ENCODE data around the gene SIDT2. TPM values are rescaled to one million over a fixed set of nuclear protein-coding genes. Genes with fewer than 3 reads are reported as not detected.
"Not testable (repeated sequence)": the region's sequence is repeated elsewhere in the genome, so short reads cannot be mapped to it uniquely, and the experiment has no call there.

Gene SIDT2
- 190 TPM for total RNA-seq
- long read RNA-seq, full-length matches to known transcripts: 5 of 147 reads
- long read RNA-seq, partial matches to known transcripts: 67 of 147 reads
- long read RNA-seq, other reads (novel, unspliced or antisense): 75 of 147 reads

DNA sequence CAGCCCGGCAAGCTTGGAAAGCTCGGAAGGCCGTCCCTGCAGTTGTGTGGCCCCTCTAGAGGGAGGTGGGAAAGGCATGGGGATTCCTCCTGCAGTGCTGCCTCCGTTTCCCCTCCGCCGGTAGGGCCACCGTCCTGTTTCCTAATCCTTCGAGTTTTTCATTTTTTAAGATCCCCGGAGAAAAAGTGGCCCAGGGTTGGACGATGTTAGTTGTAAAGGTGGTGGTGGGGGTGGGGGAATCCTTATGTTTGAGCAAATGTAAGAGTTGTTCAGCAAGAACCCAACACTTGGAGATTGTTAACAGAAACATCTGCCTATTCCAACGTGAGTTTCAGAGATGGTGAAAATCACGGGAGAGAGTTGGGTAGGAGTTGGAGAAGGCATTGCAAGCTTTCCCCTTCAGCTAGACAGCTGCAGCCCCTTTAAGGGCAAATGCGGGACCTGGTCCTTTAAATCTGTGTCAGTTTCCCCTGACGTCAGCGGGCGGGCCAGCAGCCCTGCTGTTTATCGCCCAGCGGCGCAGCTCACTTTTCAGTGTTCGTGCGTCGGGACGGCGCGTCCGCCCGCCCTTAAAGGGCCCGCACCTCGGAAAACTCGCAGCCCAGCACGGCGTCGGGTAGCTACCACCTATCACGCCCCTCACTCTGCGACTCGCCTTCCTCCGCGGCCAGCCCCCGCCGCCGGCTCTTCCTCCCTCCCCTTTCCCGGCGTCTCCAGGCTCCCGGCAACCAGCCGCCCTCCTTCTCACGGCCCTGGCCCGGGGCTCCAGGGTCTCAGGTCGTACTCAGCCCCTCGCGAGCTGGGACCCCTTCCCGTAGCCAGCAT lies at the start of gene SIDT2:
Gene SIDT2, plus strand, starts transcription at position 534 of the 825 bp plus-strand sequence. CDS start 521 bp downstream, outside the sequence.
- ATAC-seq: peak; percentile 96 to 97
- intact Hi-C loops (cut with DNase I): no loop called here
- TF ChIP-seq, protein P1, sequence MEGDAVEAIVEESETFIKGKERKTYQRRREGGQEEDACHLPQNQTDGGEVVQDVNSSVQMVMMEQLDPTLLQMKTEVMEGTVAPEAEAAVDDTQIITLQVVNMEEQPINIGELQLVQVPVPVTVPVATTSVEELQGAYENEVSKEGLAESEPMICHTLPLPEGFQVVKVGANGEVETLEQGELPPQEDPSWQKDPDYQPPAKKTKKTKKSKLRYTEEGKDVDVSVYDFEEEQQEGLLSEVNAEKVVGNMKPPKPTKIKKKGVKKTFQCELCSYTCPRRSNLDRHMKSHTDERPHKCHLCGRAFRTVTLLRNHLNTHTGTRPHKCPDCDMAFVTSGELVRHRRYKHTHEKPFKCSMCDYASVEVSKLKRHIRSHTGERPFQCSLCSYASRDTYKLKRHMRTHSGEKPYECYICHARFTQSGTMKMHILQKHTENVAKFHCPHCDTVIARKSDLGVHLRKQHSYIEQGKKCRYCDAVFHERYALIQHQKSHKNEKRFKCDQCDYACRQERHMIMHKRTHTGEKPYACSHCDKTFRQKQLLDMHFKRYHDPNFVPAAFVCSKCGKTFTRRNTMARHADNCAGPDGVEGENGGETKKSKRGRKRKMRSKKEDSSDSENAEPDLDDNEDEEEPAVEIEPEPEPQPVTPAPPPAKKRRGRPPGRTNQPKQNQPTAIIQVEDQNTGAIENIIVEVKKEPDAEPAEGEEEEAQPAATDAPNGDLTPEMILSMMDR (IDR thresholded peaks at IDR 0.05): no peak
- Histone ChIP-seq H3K4me3 (peak within 1 kb of the TSS; percentile 98), H3K9me3 (no peaks in the 10 kb centered on the region), H3K27me3 (ENCODE audit: low read depth) (no peaks in the 10 kb centered on the region), H3K4me1 (peaks cover 36% of the 10 kb centered on the region), H3K36me3 (peaks cover 17% of the 10 kb centered on the region), H3K27ac (peak within 1 kb of the TSS; percentile 97)
- peak; percentile 97 for DNase-seq

DNA sequence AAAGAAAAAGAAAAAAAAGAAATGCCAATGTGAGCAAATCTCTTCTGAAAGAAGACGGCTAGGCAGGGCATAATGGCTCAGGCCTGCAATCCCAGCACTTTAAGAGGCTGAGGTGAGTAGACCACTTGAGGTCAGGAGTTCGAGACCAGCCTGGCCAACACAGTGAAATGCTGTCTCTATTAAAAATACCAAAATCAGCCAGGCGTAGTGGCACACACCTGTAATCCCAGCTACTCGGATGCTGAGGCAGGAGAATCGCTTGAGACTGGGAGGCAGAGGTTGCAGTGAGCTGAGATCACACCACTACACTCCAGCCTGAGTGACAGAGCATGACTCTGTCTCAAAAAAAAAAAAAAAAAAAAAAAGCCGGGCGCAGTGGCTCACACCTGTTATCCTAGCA lies 48.1 kb upstream of the SIDT2 start:
- not testable (repeated sequence) for DNase-seq; H3K27me3 ChIP-seq (ENCODE audit: low read depth); H3K36me3 ChIP-seq; H3K9me3 ChIP-seq; H3K27ac ChIP-seq; H3K4me3 ChIP-seq; H3K4me1 ChIP-seq; ATAC-seq
- intact Hi-C loops (cut with DNase I): loop anchor here (5.0 kb wide), 1 partner anchor 77 kb away; no protein-coding TSS in a partner anchor

DNA sequence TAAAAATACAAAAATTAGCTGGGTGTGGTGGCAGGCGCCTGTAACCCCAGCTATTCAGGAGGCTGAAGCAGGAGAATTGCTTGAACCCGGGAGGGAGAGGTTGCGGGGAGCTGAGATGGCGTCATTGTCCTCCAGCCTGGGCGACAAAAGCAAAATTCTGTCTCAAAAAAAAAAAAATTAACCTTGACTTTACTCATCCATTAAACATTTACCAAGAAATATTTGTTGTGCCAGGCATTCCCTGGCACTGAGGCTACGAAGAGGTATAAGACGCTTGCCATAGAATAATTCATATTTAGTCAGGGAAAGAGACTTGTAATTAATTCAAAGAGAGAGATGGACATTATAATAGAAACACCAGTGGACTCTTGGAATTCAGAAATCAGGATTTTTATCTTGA lies 47.7 kb upstream of the SIDT2 start:
- ATAC-seq (no peak), DNase-seq (no peak)
- no peaks in the 10 kb centered on the region for H3K27me3 ChIP-seq (ENCODE audit: low read depth)
- TF ChIP-seq, protein P1 (IDR thresholded peaks at IDR 0.05): no peak
- intact Hi-C loops (cut with DNase I): loop anchor here (5.0 kb wide), 1 partner anchor 76 kb away; no protein-coding TSS in a partner anchor
- no peak overlapping the region for H3K4me3 ChIP-seq
- no peaks in the 10 kb centered on the region for H3K36me3 ChIP-seq
- no peaks in the 10 kb centered on the region for H3K4me1 ChIP-seq
- no peaks in the 10 kb centered on the region for H3K9me3 ChIP-seq
- no peak overlapping the region for H3K27ac ChIP-seq

DNA sequence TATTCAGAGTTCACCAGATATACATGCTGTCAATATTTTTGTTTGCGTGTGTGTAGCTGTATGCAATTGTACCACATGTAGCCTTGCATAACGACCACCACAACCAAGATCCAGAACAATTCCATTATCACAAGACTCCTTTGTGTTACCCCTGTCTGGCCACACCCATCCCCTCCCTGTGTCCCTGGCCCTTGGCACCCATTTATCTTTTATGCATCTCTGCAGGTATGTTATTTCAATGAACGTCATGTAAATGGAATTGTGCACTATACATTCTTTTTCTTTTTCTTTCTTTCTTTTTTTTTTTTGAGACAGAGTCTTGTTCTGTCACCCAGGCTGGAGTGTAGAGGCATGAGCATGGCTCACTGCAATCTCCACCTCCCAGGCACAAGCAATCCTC lies 44.1 kb upstream of the SIDT2 start:
- Histone ChIP-seq H3K27me3 (ENCODE audit: low read depth) (no peaks in the 10 kb centered on the region), H3K9me3 (no peaks in the 10 kb centered on the region), H3K4me3 (no peak overlapping the region), H3K4me1 (no peaks in the 10 kb centered on the region), H3K36me3 (no peaks in the 10 kb centered on the region), H3K27ac (no peak overlapping the region)
- TF ChIP-seq, protein P1 (IDR thresholded peaks at IDR 0.05): no peak
- ATAC-seq (no peak), DNase-seq (no peak)
- intact Hi-C loops (cut with DNase I): loop anchor here (5.0 kb wide), 1 partner anchor 73 kb away; no protein-coding TSS in a partner anchor

DNA sequence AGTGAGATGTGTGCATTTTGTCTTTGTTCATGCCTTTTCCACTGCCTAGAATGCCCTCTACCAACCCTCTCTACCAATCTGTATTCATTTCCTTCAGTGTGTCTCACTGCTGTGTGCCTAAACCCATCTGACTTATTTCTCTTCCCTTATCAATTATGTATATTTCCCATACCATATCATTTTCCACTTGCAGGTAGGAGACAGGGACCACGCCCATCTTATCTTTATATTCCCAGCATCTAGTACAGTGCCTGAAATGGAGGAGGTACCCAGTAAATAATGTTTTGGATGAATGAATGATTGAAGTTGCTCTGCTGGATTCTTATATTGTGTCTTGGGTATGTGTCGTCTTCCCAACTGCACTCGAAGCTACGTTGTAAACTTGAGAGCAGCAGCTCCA lies 43.6 kb upstream of the SIDT2 start:
- H3K27me3 ChIP-seq (ENCODE audit: low read depth); ATAC-seq; H3K36me3 ChIP-seq; H3K27ac ChIP-seq; H3K4me3 ChIP-seq; H3K4me1 ChIP-seq; DNase-seq; H3K9me3 ChIP-seq: not testable (repeated sequence)
- intact Hi-C loops (cut with DNase I): loop anchor here (5.0 kb wide), 1 partner anchor 72 kb away; no protein-coding TSS in a partner anchor

DNA sequence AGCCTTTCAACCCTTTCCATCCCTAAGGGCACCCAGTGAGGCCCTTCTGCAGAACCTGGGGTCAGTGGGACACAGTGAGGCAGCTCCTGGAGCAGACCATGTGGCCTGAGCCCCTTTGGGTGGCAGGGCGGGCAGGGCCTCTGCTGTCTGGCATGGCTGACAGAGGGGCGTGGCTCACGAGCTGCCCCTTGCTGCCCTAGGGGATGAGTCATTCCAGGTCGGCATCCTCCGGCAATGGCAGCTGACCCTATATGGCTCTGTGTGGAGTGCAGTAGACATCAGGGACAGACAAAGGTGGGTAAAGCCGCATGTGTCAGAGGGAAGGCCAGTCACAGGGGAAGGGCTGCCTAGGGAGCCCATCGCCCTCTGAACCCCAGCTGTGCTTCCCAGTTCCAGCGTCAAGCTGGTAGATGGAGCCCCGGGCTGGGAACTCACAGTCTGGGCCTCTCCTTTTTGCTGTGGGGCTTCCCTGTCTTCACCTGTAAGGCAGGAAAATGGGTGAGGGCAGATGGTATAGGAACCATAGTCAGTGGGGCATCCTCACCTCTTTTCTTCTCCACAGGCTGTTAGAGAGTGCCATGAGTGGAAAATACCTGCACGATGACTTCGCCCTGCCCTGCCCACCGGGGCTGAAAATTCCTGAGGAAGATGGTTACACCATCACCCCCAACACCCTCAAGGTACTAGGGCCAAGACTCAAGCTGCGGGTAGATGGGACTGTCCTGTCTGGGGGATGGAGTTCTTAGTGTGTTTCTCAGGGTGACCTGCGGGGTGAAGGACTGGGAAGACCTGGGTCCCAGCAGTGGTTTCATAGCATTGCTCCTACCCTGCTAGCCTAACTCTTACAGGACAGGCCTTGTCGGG lies 41.1 kb upstream of the SIDT2 start:
- peak; percentile 57 to 68 for ATAC-seq
- H3K4me3 ChIP-seq; H3K4me1 ChIP-seq; H3K9me3 ChIP-seq; H3K27ac ChIP-seq; DNase-seq; H3K27me3 ChIP-seq (ENCODE audit: low read depth); H3K36me3 ChIP-seq; intact Hi-C loops (cut with DNase I): not testable (repeated sequence)
